Brain microvascular endothelial cell (primary cell): ENCODE data around the gene TMOD1.

Source experiments
- DNase-seq: peaks from one replicate; pipeline ENCODE4 v3.0.0-alpha.2; 2020
- H3K27ac ChIP-seq: fragments of 250-450 bp; sonication (Bioruptor Pico); 2 replicates; pipeline ENCODE4 v1.5.1; 2020; ENCODE audit warnings: mild to moderate bottlenecking, moderate library complexity
- H3K27me3 ChIP-seq: fragments of 250-450 bp; sonication (Bioruptor Pico); replicated peaks from 2 replicates; pipeline ENCODE4 v1.5.1; 2020; ENCODE audit warnings: mild to moderate bottlenecking
- H3K36me3 ChIP-seq: fragments of 250-450 bp; sonication (Bioruptor Pico); replicated peaks from 2 replicates; pipeline ENCODE4 v1.5.1; 2020; ENCODE audit warnings: mild to moderate bottlenecking
- H3K4me3 ChIP-seq: 2 replicates; pipeline ENCODE4 v1.5.1; 2011; ENCODE audit warnings: low read depth, mild to moderate bottlenecking, control low read depth, low read length, moderate library complexity
- CTCF ChIP-seq: IDR thresholded peaks from 2 replicates; pipeline ENCODE4 v1.5.1; 2011; ENCODE audit warnings: low read depth, mild to moderate bottlenecking, moderate library complexity, low read length, control low read depth, inconsistent platforms; ENCODE audit errors: missing control alignments
- in situ Hi-C: cut with HindIII; loops from 2 replicates; pipeline ENCODE4 v1.10.0; 2017; ENCODE audit warnings: low sequenced_read_pairs, low pct_ligation_motif_present

The TMOD1 gene

GRCh38 chr9:97553141-97553540, 51.7 kb downstream of the TMOD1 start:
- no peak for DNase-seq
- TF ChIP-seq CTCF: no peak
- no peaks in the 10 kb centered on the region for H3K36me3 ChIP-seq
- H3K4me3 ChIP-seq: no peak overlapping the region
- no peaks in the 10 kb centered on the region for H3K27me3 ChIP-seq
- in situ Hi-C loops: no loop called here
- H3K27ac ChIP-seq: no peak overlapping the region

DNA sequence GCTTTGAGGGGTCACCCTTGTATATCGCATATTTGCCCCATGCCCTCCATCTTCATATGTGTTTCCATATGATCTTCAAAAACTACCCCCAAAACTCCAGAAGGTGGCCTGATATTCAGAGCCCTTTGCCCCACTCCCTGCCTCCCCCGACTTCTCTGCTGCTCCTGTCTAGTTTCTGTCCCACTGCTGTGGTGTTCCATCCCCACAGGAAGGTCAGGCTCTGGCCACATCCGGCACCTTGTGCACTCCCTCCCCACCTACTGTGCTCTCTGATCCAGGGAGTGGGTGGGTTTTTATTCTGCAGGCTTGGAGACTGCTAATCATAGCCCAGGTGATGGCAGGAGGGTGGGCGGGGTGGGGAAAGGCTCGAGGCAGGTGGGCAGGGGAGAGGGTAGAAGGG, 52.4 kb downstream of the TMOD1 start:
- no peak for DNase-seq
- no peaks in the 10 kb centered on the region for H3K27me3 ChIP-seq
- no peaks in the 10 kb centered on the region for H3K36me3 ChIP-seq
- H3K27ac ChIP-seq: no peak overlapping the region
- no peak for TF ChIP-seq CTCF
- no peak overlapping the region for H3K4me3 ChIP-seq
- in situ Hi-C loops: no loop called here

- no peaks in the 10 kb centered on the region for H3K27me3 ChIP-seq
- H3K36me3 ChIP-seq: no peaks in the 10 kb centered on the region
- in situ Hi-C loops: no loop called here
- no peak for DNase-seq
- no peak for TF ChIP-seq CTCF
- H3K4me3 ChIP-seq: no peak overlapping the region
- H3K27ac ChIP-seq: no peak overlapping the region
Observed at GRCh38 chr9:97554566-97555075, 53.2 kb downstream of the TMOD1 start.

GRCh38 chr9:97555164-97555563, 53.7 kb downstream of the TMOD1 start:
- no peak overlapping the region for H3K27ac ChIP-seq
- H3K36me3 ChIP-seq: no peaks in the 10 kb centered on the region
- in situ Hi-C loops: no loop called here
- H3K27me3 ChIP-seq: no peaks in the 10 kb centered on the region
- no peak overlapping the region for H3K4me3 ChIP-seq
- no peak for DNase-seq
- no peak for TF ChIP-seq CTCF

GRCh38 chr9:97556036-97556720, 54.7 kb downstream of the TMOD1 start:
- no peak for DNase-seq
- no peak for TF ChIP-seq CTCF
- Histone ChIP-seq H3K4me3 (no peak overlapping the region), H3K27ac (no peak overlapping the region), H3K36me3 (no peaks in the 10 kb centered on the region), H3K27me3 (no peaks in the 10 kb centered on the region)
- in situ Hi-C loops: no loop called here
